ENCODE data around the gene FBXW8. TPM values are rescaled to one million over a fixed set of nuclear protein-coding genes. Genes with fewer than 3 reads are reported as not detected.

The FBXW8 gene
- total and polyA plus RNA-seq, 2 donors (not counting 1 experiment from before 2014, with no cell fraction given) = 11.7 to 20.9 TPM

GRCh38 chr12:117017807-117018206 lies 107.1 kb downstream of the FBXW8 start:
- Histone ChIP-seq H3K27ac (ENCODE audit: insufficient read depth, low read length) (no peak overlapping the region), H3K4me2 (ENCODE audit: extremely low read depth, insufficient read depth, low read length) (no peak overlapping the region), H4K20me1 (ENCODE audit: control insufficient read depth, extremely low read depth, insufficient read depth, low read length) (no peaks in the 10 kb centered on the region), H2AFZ (ENCODE audit: low read length) (no peak overlapping the region), H3K9me3 (ENCODE audit: control insufficient read depth, insufficient read depth, low read depth, low read length) (no peaks in the 10 kb centered on the region), H3K79me2 (ENCODE audit: control insufficient read depth, insufficient read depth, low read length) (no peaks in the 10 kb centered on the region), H3K4me3 (replicated peaks in 1 of 4; ENCODE audit: control extremely low read depth in 1 of 4, insufficient read depth in 1 of 4, low read depth in 3 of 4, low read length in 4 of 4) (no peak overlapping the region), H3K9ac (ENCODE audit: insufficient read depth, low read length) (no peak overlapping the region), H3K27me3 (ENCODE audit: control insufficient read depth, insufficient read depth, low read length) (no peaks in the 10 kb centered on the region), H3K36me3 (ENCODE audit: control insufficient read depth, insufficient read depth, low read length) (peaks cover 6% of the 10 kb centered on the region), H3K4me1 (ENCODE audit: control insufficient read depth, extremely low read depth, insufficient read depth, low read length) (no peaks in the 10 kb centered on the region)
- TF ChIP-seq CTCF (conservative IDR thresholded peaks at IDR 0.05 in 1 of 2, IDR thresholded peaks at IDR 0.05 in 1 of 2; ENCODE audit: low read depth in 1 of 2, low read length in 2 of 2) = no peak
- TF ChIP-seq EZH2 (IDR thresholded peaks at IDR 0.05; ENCODE audit: low read length, missing control alignments) = no peak
- DNase-seq (ENCODE audit: low read depth in 2 of 2) = no peak

GRCh38 chr12:117018276-117018675 lies 107.5 kb downstream of the FBXW8 start:
- Histone ChIP-seq H3K36me3 (ENCODE audit: control insufficient read depth, insufficient read depth, low read length) (peaks cover 6% of the 10 kb centered on the region), H3K27me3 (ENCODE audit: control insufficient read depth, insufficient read depth, low read length) (no peaks in the 10 kb centered on the region), H2AFZ (ENCODE audit: low read length) (no peak overlapping the region), H3K9ac (ENCODE audit: insufficient read depth, low read length) (no peak overlapping the region), H3K4me1 (ENCODE audit: control insufficient read depth, extremely low read depth, insufficient read depth, low read length) (no peaks in the 10 kb centered on the region), H3K79me2 (ENCODE audit: control insufficient read depth, insufficient read depth, low read length) (no peaks in the 10 kb centered on the region), H3K4me2 (ENCODE audit: extremely low read depth, insufficient read depth, low read length) (no peak overlapping the region), H3K27ac (ENCODE audit: insufficient read depth, low read length) (no peak overlapping the region), H4K20me1 (ENCODE audit: control insufficient read depth, extremely low read depth, insufficient read depth, low read length) (no peaks in the 10 kb centered on the region), H3K9me3 (ENCODE audit: control insufficient read depth, insufficient read depth, low read depth, low read length) (no peaks in the 10 kb centered on the region), H3K4me3 (replicated peaks in 1 of 4; ENCODE audit: control extremely low read depth in 1 of 4, insufficient read depth in 1 of 4, low read depth in 3 of 4, low read length in 4 of 4) (no peak overlapping the region)
- TF ChIP-seq EZH2 (IDR thresholded peaks at IDR 0.05; ENCODE audit: low read length, missing control alignments) (no peak), CTCF (conservative IDR thresholded peaks at IDR 0.05 in 1 of 2, IDR thresholded peaks at IDR 0.05 in 1 of 2; ENCODE audit: low read depth in 1 of 2, low read length in 2 of 2) (no peak)
- no peak for DNase-seq (ENCODE audit: low read depth in 2 of 2)

DNA sequence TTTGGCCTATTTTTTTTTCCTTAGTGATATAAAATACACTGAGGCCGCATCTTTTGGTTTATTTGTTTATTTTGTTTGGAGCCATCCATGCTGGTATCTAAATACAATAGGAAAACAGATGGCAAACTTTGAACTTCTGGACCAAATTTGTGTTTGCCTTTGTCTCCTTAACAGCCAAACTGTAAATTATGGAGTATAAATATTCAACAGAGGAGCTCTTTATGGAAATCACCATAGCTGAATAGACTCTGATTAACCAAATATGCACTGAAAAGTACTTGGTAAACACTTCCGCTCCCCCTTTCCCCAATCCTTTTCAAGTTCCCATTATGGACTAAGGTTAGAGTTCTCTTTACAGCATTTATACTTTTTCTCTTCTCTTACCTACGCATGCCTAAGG lies 107.9 kb downstream of the FBXW8 start:
- no peaks in the 10 kb centered on the region for H3K4me1 ChIP-seq (ENCODE audit: control insufficient read depth, extremely low read depth, insufficient read depth, low read length)
- H3K36me3 ChIP-seq (ENCODE audit: control insufficient read depth, insufficient read depth, low read length) = peaks cover 6% of the 10 kb centered on the region
- no peaks in the 10 kb centered on the region for H3K9me3 ChIP-seq (ENCODE audit: control insufficient read depth, insufficient read depth, low read depth, low read length)
- H3K9ac ChIP-seq (ENCODE audit: insufficient read depth, low read length) = no peak overlapping the region
- no peaks in the 10 kb centered on the region for H3K27me3 ChIP-seq (ENCODE audit: control insufficient read depth, insufficient read depth, low read length)
- no peak overlapping the region for H3K4me3 ChIP-seq (replicated peaks in 1 of 4; ENCODE audit: control extremely low read depth in 1 of 4, insufficient read depth in 1 of 4, low read depth in 3 of 4, low read length in 4 of 4)
- DNase-seq (ENCODE audit: low read depth in 2 of 2) = no peak
- H4K20me1 ChIP-seq (ENCODE audit: control insufficient read depth, extremely low read depth, insufficient read depth, low read length) = no peaks in the 10 kb centered on the region
- H3K79me2 ChIP-seq (ENCODE audit: control insufficient read depth, insufficient read depth, low read length) = no peaks in the 10 kb centered on the region
- H3K4me2 ChIP-seq (ENCODE audit: extremely low read depth, insufficient read depth, low read length) = no peak overlapping the region
- H2AFZ ChIP-seq (ENCODE audit: low read length) = no peak overlapping the region
- TF ChIP-seq CTCF (conservative IDR thresholded peaks at IDR 0.05 in 1 of 2, IDR thresholded peaks at IDR 0.05 in 1 of 2; ENCODE audit: low read depth in 1 of 2, low read length in 2 of 2) (no peak), EZH2 (IDR thresholded peaks at IDR 0.05; ENCODE audit: low read length, missing control alignments) (no peak)
- no peak overlapping the region for H3K27ac ChIP-seq (ENCODE audit: insufficient read depth, low read length)
